Measurements from ENCODE around the gene HDHD5.

HDHD5 gene

DNA sequence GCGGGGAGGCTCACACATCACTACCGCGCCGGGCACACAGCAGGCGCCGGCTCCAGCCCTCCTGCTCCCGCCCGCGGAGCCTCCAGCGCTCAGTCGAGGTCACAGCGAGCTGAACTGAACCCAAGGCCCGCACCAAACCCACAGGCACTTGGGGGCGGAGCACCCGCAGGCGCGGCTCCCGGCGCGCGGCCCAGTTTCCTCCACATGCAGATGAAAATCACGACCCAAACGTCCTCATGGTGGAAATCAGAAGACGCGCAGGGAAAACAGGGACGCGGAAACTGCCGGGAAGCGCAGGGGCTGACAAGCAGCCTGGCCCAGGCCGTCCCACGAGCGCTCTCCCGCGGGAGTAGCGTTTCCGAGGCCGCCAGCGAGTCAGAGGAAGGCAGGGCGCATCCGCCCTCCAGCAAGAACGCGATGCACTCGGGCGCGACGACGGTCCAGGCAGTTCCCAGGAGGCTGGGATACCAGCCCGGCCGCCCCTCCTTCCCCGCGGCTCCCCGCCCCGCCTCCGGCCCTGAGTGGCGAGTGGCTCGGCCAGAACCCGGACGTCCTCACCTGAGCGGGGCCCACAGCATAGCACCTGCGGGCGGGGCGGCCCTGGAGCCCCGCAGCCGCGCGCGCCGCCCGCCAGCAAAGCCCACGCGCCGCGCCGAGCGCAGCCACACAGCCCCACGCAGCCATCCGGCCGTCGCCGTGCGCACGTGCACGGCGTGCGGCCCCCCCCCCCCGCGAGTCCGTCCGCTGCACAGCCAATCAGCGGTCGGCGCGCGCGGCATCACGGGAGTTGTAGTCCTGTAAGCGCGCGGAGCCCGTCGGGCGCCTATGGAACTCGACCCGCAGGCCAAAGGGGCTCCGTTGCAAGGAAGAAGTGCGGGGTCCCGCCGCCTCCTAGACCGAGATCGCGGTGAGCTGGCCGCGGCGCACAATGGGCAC is at the start of gene HDHD5:
TSS of gene HDHD5 (minus strand) at position 710 of the 936 bp plus-strand sequence. CDS start at position 684, 26 bp downstream.
- peak; percentile 82 to 84 for DNase-seq (ENCODE audit: low read depth in 2 of 2)

- DNase-seq (ENCODE audit: low read depth in 2 of 2): no peak
These were observed 46.4 kb upstream of the HDHD5 start for GRCh38 chr22:17205432-17205831.

DNA sequence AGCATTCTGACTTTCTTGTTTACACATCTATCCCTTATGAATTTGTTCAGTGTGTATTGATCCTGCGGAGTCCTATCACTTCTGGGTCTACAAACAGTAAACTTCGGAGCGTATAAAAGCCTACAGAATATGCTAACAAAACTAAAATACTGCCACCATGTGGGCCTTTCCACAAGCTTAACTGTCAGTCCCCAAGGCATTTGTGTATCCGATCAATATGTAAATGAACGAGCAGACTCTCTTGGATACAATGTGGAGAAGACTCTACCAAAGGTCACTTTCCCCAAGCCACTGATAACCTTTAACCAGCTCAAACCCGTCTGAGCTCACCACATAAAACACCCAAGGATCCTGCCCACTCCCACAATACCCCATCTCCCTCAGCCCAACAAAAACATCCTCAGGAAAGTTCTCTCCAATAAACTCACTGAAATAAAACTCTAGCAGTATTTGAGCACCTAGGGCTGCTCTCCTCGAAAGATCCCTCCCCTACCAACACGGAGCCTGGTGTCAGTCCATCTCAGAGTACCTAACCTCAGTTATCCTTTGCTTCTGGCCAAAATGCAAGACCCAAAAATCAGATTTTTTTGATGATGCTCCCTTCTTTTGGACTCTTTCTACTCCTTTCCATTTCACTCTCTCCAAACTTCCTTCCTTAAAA is 42.3 kb upstream of the HDHD5 start:
- DNase-seq (ENCODE audit: low read depth in 2 of 2): no peak

DNA sequence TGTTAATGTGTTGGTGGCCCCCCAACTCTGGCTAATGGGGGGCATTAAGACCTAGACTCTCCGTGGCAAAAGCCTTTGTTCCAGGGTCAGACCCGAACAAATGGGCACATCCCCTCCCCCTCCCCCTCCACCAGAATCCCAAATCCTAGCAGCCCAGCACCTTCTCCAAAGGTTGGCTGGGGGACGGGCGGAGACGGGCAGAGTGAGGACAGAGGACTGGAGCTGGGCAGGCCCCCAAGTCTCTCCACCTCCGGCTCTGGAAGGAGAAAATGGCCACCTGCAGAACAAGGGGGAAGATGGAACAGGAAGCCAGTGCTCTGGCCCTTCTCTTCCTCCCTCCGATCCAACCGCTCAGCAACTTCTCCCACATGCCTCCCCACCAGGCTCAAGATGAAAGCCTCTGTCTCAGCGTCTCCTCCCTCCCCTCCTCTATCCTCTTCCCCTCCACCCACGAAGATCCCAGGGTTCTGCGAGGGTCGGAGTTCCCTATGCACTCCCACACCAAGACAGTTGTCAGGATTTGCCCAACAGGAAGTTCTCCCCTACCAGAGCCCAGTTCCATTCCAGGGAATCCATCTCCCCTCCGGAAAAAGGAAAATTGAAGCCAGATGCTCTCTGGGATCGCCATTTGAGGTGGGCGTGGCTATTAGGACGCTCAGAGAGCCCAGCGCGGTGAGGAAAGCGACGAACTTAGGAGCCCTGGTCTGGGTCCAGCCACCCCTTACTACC is 40.1 kb upstream of the HDHD5 start:
- no peak for DNase-seq (ENCODE audit: low read depth in 2 of 2)

DNA sequence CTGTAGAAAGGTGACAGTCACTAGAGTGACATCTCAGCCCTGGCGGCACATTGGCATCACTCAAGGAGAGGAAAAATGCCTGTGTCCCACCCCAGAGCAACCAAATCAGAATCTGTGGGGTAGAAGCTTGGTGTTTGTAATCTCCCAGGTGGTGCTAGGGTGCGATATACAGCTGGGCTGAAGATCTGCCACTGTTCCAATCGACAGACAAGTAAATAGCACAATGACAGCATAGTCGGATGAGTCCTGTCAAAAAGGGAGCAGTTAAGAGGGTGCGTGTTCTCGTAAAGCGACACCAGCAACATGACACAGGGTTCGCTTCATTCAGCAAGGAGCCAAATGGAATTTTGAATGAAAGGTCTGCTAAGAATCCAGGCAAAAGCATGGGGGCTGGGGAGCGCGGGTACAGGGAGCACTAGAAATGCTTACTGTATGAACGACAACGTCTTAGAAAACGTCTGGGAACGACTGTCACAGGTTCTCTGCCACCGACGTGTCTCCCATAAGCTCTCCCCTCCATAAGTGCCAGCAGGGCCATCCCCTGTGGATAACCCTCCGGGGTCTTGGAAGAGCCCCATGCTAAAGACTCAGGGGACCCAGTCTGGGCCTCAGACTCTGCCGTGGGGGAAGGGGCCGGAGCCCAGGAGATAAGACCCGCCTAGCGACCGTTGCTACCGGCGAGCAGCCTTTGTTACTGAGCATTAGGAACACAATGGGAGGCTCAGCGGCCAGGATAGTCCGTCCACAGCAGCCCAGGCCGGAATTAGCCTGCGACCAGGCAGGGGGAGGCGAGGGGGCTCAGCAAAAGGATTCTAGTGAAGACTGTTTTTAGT is 39.3 kb upstream of the HDHD5 start:
- DNase-seq (ENCODE audit: low read depth in 2 of 2): no peak

DNA sequence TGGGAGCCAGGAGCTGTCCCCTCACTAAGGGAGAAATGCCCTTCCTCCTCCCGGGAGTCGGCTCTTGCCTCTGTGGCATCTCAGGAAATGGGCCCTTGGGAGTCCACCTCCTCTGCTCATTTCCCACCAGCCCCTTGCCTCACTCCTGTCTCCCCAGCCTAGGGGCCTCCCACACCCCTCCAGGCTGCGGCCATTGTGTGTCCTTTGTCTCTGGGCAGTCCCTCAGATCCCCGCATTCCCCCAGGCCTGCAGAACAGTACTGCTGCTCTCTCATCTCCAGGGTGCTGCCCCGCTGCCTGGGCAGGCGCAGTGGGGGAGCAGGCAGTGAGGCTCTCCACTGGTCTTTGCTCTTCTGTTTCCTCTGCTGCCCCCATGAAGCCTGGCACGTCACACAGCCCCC is 35.1 kb upstream of the HDHD5 start:
- DNase-seq (ENCODE audit: low read depth in 2 of 2): no peak

GRCh38 chr22:17192186-17192585 is 33.1 kb upstream of the HDHD5 start:
- DNase-seq (ENCODE audit: low read depth in 2 of 2): no peak

DNA sequence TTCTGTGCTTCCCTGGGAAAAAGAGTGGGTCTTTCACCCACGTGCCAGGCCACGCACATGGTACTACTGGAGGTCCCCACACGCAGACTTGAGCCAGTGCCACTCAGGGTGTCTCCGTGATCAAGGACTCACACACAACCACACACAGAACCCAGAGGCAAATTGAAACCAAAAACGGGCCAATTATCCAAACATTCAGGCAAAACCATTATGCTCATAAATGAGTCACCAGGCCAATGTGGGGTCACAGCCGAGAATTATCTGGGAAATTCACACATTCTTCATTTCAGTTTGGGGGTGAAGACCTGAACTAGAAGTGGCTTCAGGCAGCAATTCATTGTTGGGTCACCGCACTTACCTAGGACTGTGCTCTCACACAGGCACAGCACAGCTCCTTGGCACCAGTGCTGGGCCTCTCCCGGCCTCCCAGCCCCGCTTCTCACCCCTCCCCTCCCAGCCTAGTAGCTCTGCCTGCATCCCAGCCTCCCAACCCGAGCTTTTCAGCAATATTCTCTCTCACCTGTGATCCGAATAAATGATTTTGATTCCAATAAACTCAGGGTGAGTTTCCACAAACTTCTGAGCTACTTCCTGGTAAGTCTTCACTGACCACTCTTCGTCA is 32.2 kb upstream of the HDHD5 start:
- no peak for DNase-seq (ENCODE audit: low read depth in 2 of 2)

DNA sequence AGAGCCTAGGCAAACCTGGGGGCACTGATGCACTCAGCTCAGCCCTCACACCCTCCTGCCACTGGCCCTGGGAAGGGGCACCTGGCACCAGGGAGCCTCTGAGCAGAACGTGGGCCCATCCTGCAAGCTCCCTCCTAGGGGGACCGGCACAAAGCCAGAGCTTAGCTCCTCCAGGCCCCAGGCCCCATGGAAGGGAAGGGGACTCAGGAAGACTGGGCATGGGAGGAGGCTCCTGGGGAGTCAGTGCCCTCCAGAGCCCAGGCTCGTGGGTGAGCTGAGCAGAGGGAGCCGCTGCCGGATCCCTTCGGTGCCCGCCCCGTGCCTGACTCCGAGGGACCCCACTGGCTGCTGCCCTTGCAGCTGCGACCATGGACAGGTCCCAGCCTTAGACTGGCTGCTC is 31.6 kb upstream of the HDHD5 start:
- DNase-seq (ENCODE audit: low read depth in 2 of 2): no peak

DNA sequence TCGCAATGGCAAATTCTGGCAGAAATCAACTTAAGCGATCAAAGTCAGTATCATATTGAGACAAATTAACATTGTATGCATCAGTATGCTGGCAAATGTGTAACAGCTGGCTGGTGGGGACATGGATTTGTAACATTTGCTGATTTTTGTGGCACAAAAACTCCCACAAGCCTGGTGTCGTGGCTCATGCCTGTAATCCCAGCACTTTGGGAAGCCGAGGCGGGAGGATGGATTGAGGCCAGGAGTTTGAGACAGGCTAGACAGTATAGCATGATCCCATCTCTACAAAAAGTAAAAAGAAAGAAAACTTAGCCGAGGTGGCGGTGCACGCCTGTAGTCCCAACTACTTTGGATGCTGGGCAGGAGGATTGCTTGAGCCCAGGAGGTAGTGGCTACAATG is 17.6 kb upstream of the HDHD5 start:
- no peak for DNase-seq (ENCODE audit: low read depth in 2 of 2)

DNA sequence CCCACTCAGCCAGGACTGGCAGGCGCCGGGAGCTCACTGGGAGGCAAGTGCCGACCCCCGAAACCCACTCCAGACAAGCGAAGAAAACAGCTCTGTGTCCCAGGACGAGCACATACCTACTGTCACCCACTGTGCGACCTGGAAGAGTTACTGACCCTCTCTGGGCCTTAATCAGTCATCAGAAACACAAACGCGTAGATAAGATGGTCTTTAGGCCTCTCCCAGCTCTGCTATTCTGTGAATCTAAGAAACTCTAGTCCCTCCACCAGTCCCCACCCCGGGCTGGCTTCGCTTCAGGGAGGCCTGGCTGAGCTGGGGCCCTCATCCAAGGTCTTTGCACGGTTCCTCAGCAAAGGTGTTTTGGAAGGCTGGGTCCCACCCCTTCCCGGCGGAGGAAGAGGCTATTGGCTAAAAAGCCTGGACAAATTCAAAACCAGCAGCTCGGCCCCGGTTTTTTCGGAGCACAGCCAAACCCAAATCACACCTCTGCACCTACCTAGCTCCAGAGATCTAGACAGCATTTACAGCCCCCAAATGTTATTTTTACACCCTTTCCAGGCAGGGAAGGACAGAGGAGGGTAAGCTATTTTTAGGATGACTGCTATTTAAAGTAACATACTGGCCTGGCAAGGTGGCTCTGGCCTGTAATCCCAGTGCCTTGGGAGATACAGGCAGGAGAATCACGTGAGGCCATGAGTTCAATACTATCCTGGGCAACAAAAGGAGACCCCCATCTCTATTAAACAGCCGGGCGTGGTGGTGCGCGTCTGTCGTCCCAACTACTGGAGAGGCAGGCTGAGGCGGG is 13.2 kb upstream of the HDHD5 start:
- DNase-seq (ENCODE audit: low read depth in 2 of 2): no peak

DNA sequence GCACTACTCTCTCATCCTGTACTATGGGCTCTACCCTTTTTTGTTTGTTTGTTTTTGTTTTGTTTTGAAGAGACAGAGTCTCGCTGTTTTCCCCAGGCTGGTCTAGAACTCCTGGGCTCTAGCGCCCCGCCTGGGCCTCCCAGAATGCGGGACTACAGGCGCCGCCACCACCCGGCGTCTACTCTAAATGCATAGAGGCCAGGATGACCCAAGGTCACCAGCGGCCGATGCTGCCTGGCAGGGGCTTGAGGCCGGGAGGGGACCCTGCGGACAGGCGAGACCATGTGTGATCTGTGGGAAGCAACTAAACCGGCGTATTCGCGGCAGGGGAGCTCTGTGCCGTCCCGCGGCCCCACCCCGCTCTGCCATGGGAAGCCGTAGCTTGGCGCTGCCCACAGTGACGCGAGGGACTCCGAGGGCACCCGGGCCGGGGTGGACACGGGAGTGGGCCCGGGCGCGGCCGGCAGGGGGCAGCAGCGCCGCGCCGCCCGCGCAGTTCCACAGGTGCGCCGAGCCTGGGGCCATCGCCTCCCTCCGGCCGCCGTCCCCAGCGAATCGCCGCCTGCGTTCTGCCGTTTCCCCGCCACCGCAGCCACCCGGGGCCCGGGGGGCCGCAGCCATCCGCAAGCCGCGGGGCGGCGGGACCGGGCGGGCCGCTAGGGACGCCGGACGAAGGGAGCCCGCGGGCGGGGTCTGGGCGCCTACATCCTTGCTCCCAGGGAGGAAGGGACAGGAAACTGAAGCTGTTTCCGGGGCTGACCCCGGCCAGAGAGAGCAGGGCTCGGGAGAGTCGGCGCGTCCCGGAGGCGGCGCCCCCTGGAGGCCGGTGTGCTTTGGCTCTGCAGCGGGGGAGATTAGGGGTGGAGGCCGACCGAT is 12.3 kb upstream of the HDHD5 start:
- peak; percentile 59 to 86 for DNase-seq (ENCODE audit: low read depth in 2 of 2)

- DNase-seq (ENCODE audit: low read depth in 2 of 2): no peak
These were observed 8.4 kb upstream of the HDHD5 start for GRCh38 chr22:17167486-17167885.

DNA sequence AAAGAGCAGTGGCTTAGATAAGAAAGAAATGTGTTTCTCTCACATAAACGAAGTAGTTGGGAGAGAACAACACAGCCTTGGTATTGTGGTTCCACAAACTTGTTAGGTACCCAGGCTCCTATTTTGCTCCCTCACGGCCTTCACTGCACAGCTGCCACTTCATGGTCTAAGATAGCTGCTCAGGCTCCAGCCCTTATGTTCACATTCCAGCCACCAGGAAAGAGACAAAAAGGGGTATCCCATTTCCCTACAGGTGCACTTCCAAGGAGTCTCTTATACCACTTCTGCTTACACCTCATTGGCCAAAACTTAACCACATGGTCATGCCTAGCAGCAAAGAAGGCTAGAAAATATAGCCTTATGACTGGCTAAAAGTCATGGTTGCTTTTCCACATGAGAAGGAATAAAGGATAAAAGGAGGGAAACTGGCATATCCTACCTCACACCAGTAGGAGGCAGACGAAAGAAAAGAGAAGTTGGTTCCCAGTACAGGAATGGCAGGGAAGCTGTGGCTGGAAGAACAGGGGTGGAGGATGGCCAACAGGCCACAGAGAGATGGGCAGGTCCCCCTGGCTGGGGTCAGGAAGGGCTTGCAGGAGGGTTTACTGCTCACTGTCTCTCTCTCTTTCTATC is 5.4 kb upstream of the HDHD5 start:
- DNase-seq (ENCODE audit: low read depth in 2 of 2): no peak

GRCh38 chr22:17162731-17163130 is 3.7 kb upstream of the HDHD5 start:
- no peak for DNase-seq (ENCODE audit: low read depth in 2 of 2)

DNA sequence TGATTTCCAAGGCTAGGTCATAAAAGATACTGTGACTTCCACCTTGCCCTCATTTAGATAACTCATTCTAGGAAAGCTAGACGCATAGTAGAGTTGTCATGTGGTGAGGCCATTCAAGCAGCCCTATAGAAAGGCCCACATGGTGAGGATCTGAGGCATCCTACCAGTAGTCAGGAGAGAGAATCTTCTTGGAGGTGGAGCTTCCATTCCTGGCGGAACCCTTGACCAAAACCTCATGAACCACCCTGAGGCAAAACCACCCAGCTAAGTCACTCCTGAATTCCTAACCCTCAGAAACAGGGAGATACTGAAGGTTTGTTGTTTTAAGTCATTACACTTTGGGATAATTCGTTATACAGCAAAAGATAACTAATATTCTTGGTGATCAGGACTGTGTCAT is 2.9 kb upstream of the HDHD5 start:
- no peak for DNase-seq (ENCODE audit: low read depth in 2 of 2)

GRCh38 chr22:17159504-17159951 is 451 bp upstream of the HDHD5 start:
- DNase-seq (ENCODE audit: low read depth in 2 of 2): peak; percentile 39 to 61

GRCh38 chr22:17158176-17158567 is 905 bp downstream of the HDHD5 start:
- no peak for DNase-seq (ENCODE audit: low read depth in 2 of 2)

DNA sequence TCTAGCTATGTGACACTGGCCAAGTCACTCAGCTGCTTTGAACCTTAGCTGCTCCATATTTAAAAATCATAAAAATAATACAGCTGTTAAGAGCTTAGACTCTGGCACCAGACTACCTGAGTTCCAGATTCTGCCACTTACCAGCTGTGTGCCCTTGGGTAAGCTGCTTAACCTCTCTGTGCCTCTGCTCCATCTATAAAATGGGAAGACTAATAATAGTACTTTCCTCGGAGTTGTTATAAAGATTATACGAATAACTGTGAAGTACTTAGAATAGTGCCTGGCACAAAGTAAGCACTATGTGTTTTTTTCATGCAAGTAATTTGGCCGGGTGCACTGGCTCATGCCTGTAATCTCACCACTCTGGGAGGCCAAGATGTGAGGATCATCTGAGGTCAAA is 1.4 kb downstream of the HDHD5 start:
- no peak for DNase-seq (ENCODE audit: low read depth in 2 of 2)
